ENCODE data around the gene ZNF8. TPM values are rescaled to one million over a fixed set of nuclear protein-coding genes. Genes with fewer than 3 reads are reported as not detected.

Gene ZNF8
- polyA plus RNA-seq, 2 of the 4 experiments (the other 2 are of a cell fraction): 2.3 to 4.0 TPM

DNA sequence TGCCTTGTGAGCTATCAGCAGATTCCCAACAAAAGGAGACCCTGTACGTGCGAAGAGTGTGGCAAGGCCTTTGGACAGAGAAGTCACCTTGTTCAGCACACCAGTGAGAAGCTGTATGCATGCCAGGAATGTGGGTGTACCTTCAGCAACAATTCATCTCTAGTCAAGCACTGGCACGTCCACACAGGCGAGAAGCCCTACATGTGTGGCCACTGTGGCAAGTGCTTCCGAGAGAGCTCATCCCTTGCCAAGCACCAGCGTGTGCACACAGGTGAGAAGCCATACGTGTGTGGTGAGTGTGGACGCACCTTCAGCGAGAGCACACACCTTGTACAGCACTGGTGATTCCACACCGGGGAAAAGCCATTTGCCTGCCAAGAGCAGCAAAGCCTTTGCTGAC, 40.5 kb downstream of the ZNF8 start:
- TF ChIP-seq NPAS2 (CRISPR knock-in tag; IDR thresholded peaks at IDR 0.05; ENCODE audit: borderline replicate concordance) (no peak), KDM1A (IDR thresholded peaks at IDR 0.05; ENCODE audit: low read depth) (no peak), CHD4 (IDR thresholded peaks at IDR 0.05; ENCODE audit: borderline replicate concordance) (no peak), CBX8 (IDR thresholded peaks at IDR 0.05) (no peak), ZSCAN20 (CRISPR knock-in tag; IDR thresholded peaks at IDR 0.05) (no peak), EHF (CRISPR knock-in tag; IDR thresholded peaks at IDR 0.05) (no peak)
- TF ChIP-seq, protein P1, sequence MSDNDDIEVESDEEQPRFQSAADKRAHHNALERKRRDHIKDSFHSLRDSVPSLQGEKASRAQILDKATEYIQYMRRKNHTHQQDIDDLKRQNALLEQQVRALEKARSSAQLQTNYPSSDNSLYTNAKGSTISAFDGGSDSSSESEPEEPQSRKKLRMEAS (IDR thresholded peaks at IDR 0.05): no peak

DNA sequence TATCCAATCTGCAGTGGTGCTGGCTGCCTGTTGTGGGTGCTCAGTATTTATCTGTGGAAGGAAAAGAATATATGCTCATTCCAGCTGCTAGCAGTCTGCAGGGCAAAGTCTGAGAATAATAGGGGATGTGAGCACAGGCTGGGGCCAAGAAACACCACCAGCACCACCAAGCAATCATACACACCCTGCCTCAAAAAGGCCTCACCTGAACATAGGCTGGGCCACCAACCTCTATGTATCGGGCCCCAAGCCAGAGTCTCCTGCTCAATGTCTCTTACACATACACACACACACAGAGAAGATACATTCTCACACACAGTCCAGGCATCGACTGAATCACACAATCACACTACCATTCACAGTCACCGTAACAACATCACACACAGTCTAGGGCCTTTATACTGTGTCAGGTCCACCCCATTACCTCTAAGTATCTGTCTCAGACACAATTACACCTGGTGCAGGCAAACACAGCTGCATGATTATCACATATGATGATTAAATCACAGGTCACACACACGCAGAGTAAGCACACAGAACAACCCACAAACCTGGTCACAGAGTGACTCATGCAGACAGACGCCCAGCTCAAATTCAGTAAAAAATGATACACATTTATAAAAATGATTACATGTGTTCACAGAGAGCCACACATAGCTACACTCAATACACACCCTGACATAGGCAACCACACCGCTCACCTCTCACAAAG, 46.7 kb downstream of the ZNF8 start:
- TF ChIP-seq POLR2A (IDR thresholded peaks at IDR 0.05; ENCODE audit: low read length): no peak
- TF ChIP-seq, protein P2, sequence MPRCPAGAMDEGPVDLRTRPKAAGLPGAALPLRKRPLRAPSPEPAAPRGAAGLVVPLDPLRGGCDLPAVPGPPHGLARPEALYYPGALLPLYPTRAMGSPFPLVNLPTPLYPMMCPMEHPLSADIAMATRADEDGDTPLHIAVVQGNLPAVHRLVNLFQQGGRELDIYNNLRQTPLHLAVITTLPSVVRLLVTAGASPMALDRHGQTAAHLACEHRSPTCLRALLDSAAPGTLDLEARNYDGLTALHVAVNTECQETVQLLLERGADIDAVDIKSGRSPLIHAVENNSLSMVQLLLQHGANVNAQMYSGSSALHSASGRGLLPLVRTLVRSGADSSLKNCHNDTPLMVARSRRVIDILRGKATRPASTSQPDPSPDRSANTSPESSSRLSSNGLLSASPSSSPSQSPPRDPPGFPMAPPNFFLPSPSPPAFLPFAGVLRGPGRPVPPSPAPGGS (IDR thresholded peaks at IDR 0.05): no peak
- TF ChIP-seq, protein P1 (IDR thresholded peaks at IDR 0.05): no peak
- no peak for TF ChIP-seq JUN (IDR thresholded peaks at IDR 0.05)
- no peak for TF ChIP-seq ZFP36 (IDR thresholded peaks at IDR 0.05; ENCODE audit: borderline replicate concordance, partially characterized antibody)
- TF ChIP-seq SMC3 (IDR thresholded peaks at IDR 0.05): no peak
- no peak for TF ChIP-seq BHLHE40 (IDR thresholded peaks at IDR 0.05; ENCODE audit: low read depth, low read length)
- TF ChIP-seq HOXA7 (CRISPR knock-in tag; IDR thresholded peaks at IDR 0.05): no peak
- TF ChIP-seq TP53 (CRISPR knock-in tag; IDR thresholded peaks at IDR 0.05): no peak
- TF ChIP-seq HEYL (CRISPR knock-in tag; IDR thresholded peaks at IDR 0.05): no peak
- no peak for TF ChIP-seq HOXB13 (CRISPR knock-in tag; IDR thresholded peaks at IDR 0.05; ENCODE audit: low read depth)
- no peak for TF ChIP-seq RCOR1 (IDR thresholded peaks at IDR 0.05; ENCODE audit: low read depth, low read length)
- no peak for TF ChIP-seq RARB (CRISPR knock-in tag; IDR thresholded peaks at IDR 0.05)
- Histone ChIP-seq H3K4me3 (no peak overlapping the region; the same call in 2 of the 3 replicates), H3K4me2 (peak overlapping the region; percentile 93), H3K27ac (no peak overlapping the region), H3K4me1 (peaks cover 13% of the 10 kb centered on the region; the same call in 2 of the 3 replicates), H3K9me3 (peaks cover 21% of the 10 kb centered on the region; the same call in 1 of the 3 replicates)
- WGBS (ENCODE audit: missing lambda C conversion rate): 83% methylated on average over 6 of the region's 6 CpGs
- FAIRE-seq (no peak), ATAC-seq (no peak), DNase-seq (ENCODE audit: low read depth in 1 of 2, low spot score in 1 of 2) (no peak)
- POLR2A ChIA-PET: interaction anchor here (1.1 to 1.3 kb wide), 2 partner anchors 37 to 63 kb away, joined by 3 to 4 read pairs; partner anchors contain the start of gene ZNF497
- CTCF ChIA-PET: interaction anchor here (0.7 to 1.6 kb wide), 4 partner anchors 10 to 19 kb away, joined by 3 to 7 read pairs (median 4); no protein-coding TSS in a partner anchor

More for the DNA sequence above, 40.5 kb downstream of the ZNF8 start:
- FAIRE-seq: no peak
- ChIA-PET CTCF (interaction anchor here (0.9 to 1.2 kb wide), 4 partner anchors 8 to 59 kb away, joined by 3 to 4 read pairs (median 4); no protein-coding TSS in a partner anchor), POLR2A (no interaction called here)
- Histone ChIP-seq H3K4me1 (no peaks in the 10 kb centered on the region), H3K4me3 (no peak overlapping the region), H3K4me2 (no peak overlapping the region), H3K27ac (no peak overlapping the region), H3K9me3 (peaks cover 40% of the 10 kb centered on the region)
- no peak for DNase-seq (ENCODE audit: low read depth in 1 of 2, low spot score in 1 of 2)
- WGBS (ENCODE audit: missing lambda C conversion rate): 93% methylated on average over 10 of the region's 10 CpGs
- ATAC-seq: no peak

DNA sequence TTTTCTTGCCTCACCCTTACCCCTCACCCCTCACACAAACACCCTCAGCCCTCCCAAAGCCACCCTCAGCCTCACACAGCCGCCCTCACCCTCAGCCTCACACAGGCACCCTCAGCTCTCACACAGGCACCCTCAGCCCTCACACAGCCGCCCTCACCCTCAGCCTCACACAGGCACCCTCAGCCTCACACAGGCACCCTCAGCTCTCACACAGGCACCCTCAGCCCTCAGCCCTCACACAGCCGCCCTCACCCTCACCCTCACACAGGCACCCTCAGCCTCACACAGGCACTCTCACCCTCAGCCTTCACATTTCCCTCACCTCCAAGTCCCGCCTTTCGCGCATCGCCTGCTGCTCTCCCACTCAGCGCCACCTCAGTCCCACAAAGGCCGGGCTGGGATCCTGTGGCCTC, 47.8 kb downstream of the ZNF8 start:
- POLR2A ChIA-PET: interaction anchor here (0.6 to 1.3 kb wide), 10 partner anchors 9 to 644 kb away, joined by 3 to 41 read pairs (median 6); partner anchors contain the start of genes ERVK3-1, ZBTB45, ZNF274 and ZNF497
- CTCF ChIA-PET: interaction anchor here (0.6 to 1.6 kb wide), 4 partner anchors 9 to 21 kb away, joined by 3 to 7 read pairs (median 3); partner anchors contain the start of gene ERVK3-1
- 4% methylated on average over 9 of the region's 9 CpGs for WGBS (ENCODE audit: missing lambda C conversion rate)
- ATAC-seq: peak; percentile 59
- DNase-seq (ENCODE audit: low read depth in 1 of 2, low spot score in 1 of 2): no peak
- Histone ChIP-seq H3K4me2 (peak overlapping the region; percentile 93), H3K4me3 (peak overlapping the region; percentile 69), H3K9me3 (peaks cover 15% of the 10 kb centered on the region; the same call in 1 of the 3 replicates), H3K4me1 (peaks cover 13% of the 10 kb centered on the region; the same call in 2 of the 3 replicates), H3K27ac (peak overlapping the region; percentile 88 to 95)
- FAIRE-seq: no peak
- TF ChIP-seq CBX8 (IDR thresholded peaks at IDR 0.05) (no peak), ESRRA (IDR thresholded peaks at IDR 0.05; ENCODE audit: borderline replicate concordance, low read length) (no peak), EP300 (IDR thresholded peaks at IDR 0.05) (no peak), MAFK (IDR thresholded peaks at IDR 0.05; ENCODE audit: partially characterized antibody) (no peak), POLR2A (IDR thresholded peaks at IDR 0.05; ENCODE audit: low read length) (no peak), FOSL2 (IDR thresholded peaks at IDR 0.05) (no peak), FOSL2 (CRISPR knock-in tag; IDR thresholded peaks at IDR 0.05) (no peak)
- TF ChIP-seq, protein P3, sequence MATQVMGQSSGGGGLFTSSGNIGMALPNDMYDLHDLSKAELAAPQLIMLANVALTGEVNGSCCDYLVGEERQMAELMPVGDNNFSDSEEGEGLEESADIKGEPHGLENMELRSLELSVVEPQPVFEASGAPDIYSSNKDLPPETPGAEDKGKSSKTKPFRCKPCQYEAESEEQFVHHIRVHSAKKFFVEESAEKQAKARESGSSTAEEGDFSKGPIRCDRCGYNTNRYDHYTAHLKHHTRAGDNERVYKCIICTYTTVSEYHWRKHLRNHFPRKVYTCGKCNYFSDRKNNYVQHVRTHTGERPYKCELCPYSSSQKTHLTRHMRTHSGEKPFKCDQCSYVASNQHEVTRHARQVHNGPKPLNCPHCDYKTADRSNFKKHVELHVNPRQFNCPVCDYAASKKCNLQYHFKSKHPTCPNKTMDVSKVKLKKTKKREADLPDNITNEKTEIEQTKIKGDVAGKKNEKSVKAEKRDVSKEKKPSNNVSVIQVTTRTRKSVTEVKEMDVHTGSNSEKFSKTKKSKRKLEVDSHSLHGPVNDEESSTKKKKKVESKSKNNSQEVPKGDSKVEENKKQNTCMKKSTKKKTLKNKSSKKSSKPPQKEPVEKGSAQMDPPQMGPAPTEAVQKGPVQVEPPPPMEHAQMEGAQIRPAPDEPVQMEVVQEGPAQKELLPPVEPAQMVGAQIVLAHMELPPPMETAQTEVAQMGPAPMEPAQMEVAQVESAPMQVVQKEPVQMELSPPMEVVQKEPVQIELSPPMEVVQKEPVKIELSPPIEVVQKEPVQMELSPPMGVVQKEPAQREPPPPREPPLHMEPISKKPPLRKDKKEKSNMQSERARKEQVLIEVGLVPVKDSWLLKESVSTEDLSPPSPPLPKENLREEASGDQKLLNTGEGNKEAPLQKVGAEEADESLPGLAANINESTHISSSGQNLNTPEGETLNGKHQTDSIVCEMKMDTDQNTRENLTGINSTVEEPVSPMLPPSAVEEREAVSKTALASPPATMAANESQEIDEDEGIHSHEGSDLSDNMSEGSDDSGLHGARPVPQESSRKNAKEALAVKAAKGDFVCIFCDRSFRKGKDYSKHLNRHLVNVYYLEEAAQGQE (IDR thresholded peaks at IDR 0.05): no peak
- TF ChIP-seq, protein P4, sequence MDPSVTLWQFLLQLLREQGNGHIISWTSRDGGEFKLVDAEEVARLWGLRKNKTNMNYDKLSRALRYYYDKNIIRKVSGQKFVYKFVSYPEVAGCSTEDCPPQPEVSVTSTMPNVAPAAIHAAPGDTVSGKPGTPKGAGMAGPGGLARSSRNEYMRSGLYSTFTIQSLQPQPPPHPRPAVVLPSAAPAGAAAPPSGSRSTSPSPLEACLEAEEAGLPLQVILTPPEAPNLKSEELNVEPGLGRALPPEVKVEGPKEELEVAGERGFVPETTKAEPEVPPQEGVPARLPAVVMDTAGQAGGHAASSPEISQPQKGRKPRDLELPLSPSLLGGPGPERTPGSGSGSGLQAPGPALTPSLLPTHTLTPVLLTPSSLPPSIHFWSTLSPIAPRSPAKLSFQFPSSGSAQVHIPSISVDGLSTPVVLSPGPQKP (IDR thresholded peaks at IDR 0.05; ENCODE audit: low read depth, low read length): no peak
- TF ChIP-seq, protein P5, sequence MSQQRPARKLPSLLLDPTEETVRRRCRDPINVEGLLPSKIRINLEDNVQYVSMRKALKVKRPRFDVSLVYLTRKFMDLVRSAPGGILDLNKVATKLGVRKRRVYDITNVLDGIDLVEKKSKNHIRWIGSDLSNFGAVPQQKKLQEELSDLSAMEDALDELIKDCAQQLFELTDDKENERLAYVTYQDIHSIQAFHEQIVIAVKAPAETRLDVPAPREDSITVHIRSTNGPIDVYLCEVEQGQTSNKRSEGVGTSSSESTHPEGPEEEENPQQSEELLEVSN (IDR thresholded peaks at IDR 0.05; ENCODE audit: borderline replicate concordance, low read depth): no peak
